RKO (cell line): ENCODE data around the gene F3.

ENCODE experiments used
- DNase-seq: peaks from one replicate; pipeline ENCODE4 v3.0.0-alpha.2; 2016; ENCODE audit warnings: low spot score

Gene F3

GRCh38 chr1:94527447-94528031 lies 14.0 kb downstream of the F3 start:
- DNase-seq: no peak

GRCh38 chr1:94526152-94526980 lies 15.2 kb downstream of the F3 start:
- DNase-seq: no peak

- DNase-seq: no peak
Observed at GRCh38 chr1:94524531-94524930, 17.0 kb downstream of the F3 start.

DNA sequence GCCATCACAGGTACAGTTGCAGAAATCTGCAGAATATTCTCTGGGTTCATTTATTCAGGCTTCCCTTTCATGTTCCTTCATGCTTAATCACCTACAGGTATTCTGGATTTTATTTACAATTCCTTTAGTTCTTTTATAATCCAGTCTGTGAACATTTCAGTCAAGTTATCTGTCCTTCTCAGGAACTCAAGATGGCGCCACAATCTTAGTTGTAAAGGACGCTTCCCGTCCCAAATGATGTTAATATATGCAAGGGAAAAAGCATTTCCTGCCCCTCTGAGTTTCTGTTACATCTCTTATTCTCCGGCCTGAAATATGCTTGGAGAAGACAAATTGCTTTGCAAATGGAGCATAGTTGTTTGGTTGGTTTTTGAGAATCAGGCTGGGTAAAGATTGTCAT lies 19.3 kb downstream of the F3 start:
- peak; percentile 34 for DNase-seq

DNA sequence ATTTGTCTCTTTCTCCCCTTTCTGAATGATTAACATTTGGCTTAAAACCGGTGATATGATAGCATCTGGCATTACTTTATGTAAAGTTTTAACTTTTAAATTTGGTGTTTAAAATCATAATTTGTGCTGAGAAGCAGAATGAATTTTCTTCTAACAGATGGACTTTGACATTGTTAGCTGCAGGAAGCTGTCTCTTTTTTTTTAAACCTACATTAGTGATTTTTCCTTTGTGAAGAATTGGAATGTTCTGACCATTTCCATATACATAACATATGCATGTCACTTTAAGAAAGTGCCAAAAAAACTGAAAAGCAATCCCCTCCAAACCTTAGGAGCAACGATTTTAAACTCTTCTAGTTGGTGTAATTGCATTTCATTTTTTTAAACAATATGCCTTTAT lies 22.2 kb downstream of the F3 start:
- DNase-seq: no peak

- no peak for DNase-seq
Observed at GRCh38 chr1:94515296-94515947, 26.1 kb downstream of the F3 start.

DNA sequence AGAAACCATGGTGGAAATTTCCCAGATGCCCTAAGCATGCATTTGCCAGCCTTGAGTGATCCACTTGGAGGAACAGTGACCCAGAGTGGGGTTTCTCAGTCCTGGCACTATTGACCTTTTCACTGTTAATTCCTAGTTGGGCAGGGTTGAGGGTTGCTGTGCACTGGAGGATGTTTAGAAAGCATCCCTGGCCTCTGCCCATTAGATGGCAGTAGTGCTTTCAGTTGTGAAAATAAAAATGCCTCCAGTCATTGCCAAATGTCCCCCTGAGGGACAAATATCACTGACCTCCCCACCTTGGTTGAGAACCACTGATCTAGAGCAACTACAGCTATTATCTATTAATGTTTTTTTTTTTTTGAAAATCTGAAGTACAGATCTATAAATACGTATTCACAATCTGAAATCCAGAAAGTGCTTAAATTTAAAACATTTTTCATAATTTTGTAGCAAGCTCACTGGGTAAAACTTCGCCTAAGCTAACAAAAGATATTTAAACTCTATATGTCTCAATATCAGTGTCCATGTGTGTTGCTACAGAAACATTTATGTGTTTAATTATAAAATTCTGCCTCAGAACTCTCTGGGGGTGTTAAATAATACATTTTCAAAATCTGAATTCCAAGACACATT lies 27.3 kb downstream of the F3 start:
- peak; percentile 54 for DNase-seq

- DNase-seq: no peak
Observed at GRCh38 chr1:94512816-94513215, 28.7 kb downstream of the F3 start.

GRCh38 chr1:94504601-94505000 lies 37.0 kb downstream of the F3 start:
- DNase-seq: no peak

DNA sequence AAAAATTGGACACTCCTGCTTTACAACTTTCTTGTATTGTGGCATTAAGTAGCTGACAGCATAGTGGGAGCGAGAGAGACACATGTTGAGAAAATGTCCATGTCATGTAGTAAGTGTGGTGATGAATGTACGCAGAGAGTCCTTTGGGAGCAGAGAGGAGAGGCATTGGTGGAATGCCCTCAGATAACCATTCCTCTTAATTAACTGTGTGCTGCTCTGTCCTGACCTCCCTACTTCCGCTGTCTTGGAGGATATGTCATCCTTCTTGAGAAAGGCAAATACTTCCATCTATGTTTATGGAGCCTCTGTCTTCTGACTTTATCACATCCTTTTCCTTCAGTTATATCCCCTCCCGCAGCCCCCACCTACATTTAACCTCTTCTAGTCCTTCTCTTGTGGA lies 38.4 kb downstream of the F3 start:
- no peak for DNase-seq

- DNase-seq: no peak
Observed at GRCh38 chr1:94501935-94502334, 39.6 kb downstream of the F3 start.

- no peak for DNase-seq
Observed at GRCh38 chr1:94501426-94501825, 40.1 kb downstream of the F3 start.

DNA sequence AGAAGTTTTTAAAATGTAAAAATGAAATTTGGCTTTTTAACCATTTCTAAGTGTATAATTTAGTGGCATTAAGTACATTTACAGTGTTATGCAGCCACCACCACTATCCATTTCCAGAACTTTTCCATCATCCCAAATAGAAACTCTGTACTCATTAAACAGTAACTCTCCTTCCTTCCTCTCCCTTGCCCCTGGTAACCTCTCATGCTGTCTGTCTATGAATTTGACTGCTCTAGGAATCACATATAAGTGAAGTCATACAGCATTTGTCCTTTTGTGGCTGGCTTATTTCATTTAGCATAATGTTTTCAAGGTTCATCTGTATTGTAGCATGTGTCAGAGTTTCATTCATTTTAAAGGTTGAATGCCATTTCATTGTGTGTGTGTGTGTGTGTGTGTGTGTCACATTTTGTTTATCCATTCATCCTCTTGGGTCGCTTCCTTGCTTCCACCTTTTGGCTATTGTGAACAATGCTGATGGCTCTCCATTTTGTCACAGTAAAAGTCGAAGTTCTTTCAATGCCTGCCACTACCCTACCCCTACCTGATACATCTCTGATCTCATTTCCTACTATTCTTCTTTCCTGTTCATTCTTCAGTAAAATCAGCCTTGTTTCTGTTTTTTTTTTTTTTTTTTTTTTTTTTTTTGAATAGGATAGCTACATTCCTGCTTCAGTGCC lies 45.3 kb downstream of the F3 start:
- DNase-seq: no peak

- DNase-seq: no peak
Observed at GRCh38 chr1:94490556-94490955, 51.0 kb downstream of the F3 start.

DNA sequence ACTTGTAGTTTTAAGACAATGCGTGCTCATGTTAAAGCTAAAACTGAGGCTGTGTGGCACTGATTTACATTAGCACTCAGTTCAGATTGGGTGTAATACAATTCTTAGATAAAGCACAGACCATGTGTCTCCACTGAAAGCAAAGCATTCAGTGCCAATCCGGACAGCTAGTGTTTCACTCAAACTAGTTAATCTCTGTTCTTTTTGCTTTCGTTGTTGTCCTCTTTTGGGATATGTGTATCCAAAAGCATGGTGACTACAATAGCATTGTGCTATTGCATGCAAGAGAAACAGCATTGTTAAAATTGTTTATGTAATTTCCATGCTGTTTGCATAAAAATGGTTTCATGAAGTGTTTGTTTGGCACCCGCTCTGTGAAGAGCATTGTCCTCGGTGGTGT lies 54.6 kb downstream of the F3 start:
- no peak for DNase-seq

- peak; percentile 78 for DNase-seq
Observed at GRCh38 chr1:94481473-94481933, 60.1 kb downstream of the F3 start.

- no peak for DNase-seq
Observed at GRCh38 chr1:94479682-94480081, 61.9 kb downstream of the F3 start.
